Trophoblast cell (in vitro differentiated cells and primary cell): ENCODE data around the gene ZNF774.
A peak's percentile ranks its signal among the peaks of the same experiment; 100 is the strongest.

Source experiments
- DNase-seq, 2 donors: peaks; one replicate each; pipeline ENCODE4 v3.0.0-alpha.2; 2016
- H2AFZ ChIP-seq: 2 replicates; pipeline ENCODE4 v1.6.1; 2013; ENCODE audit warnings: low read length, moderate library complexity, mild to moderate bottlenecking; ENCODE audit not compliant: insufficient read depth, poor library complexity
- H2AK5ac ChIP-seq: 2 replicates; pipeline ENCODE4 v1.6.1; 2013; ENCODE audit warnings: mild to moderate bottlenecking, low read length
- H2BK120ac ChIP-seq: 2 replicates; pipeline ENCODE4 v1.6.1; 2013; ENCODE audit warnings: low read length, mild to moderate bottlenecking, moderate library complexity; ENCODE audit not compliant: insufficient read depth, poor library complexity
- H2BK12ac ChIP-seq: 2 replicates; pipeline ENCODE4 v1.6.1; 2013; ENCODE audit warnings: mild to moderate bottlenecking, low read length, moderate library complexity
- H2BK5ac ChIP-seq: 2 replicates; pipeline ENCODE4 v1.6.1; 2013; ENCODE audit warnings: low read length, low read depth, moderate library complexity, mild to moderate bottlenecking; ENCODE audit not compliant: poor library complexity
- H3K14ac ChIP-seq: 2 replicates; pipeline ENCODE4 v1.6.1; 2013; ENCODE audit warnings: mild to moderate bottlenecking, low read length
- H3K18ac ChIP-seq: 2 replicates; pipeline ENCODE4 v1.6.1; 2013; ENCODE audit warnings: mild to moderate bottlenecking, low read length
- H3K23ac ChIP-seq: 2 replicates; pipeline ENCODE4 v1.6.1; 2013; ENCODE audit warnings: low read length
- H3K27ac ChIP-seq: 2 replicates; pipeline ENCODE4 v1.5.1; 2013; ENCODE audit warnings: low read depth, mild to moderate bottlenecking, inconsistent platforms, low read length, moderate library complexity
- H3K27me3 ChIP-seq: 2 replicates; pipeline ENCODE4 v1.6.1; 2013; ENCODE audit warnings: inconsistent platforms, mild to moderate bottlenecking, low read length, moderate library complexity; ENCODE audit not compliant: insufficient read depth
- H3K36me3 ChIP-seq, 2 experiments: 1 replicate in 1 of 2; 2 replicates in 1 of 2; pipeline ENCODE4 v1.6.1; 2013; ENCODE audit warnings: low read length in 2 of 2, mild to moderate bottlenecking in 2 of 2, moderate library complexity in 1 of 2; ENCODE audit not compliant: insufficient read depth in 2 of 2, control insufficient read depth in 1 of 2
- H3K4ac ChIP-seq: 2 replicates; pipeline ENCODE4 v1.6.1; 2013; ENCODE audit warnings: low read depth, mild to moderate bottlenecking, low read length, moderate library complexity
- H3K4me1 ChIP-seq, 2 experiments: 1 replicate in 1 of 2; 2 replicates in 1 of 2; pipeline ENCODE4 v1.6.1; 2013; ENCODE audit warnings: low read length in 2 of 2, mild to moderate bottlenecking in 2 of 2, moderate library complexity in 1 of 2; ENCODE audit not compliant: insufficient read depth in 2 of 2, control insufficient read depth in 1 of 2
- H3K4me2 ChIP-seq: 2 replicates; pipeline ENCODE4 v1.6.1; 2013; ENCODE audit warnings: inconsistent platforms, mild to moderate bottlenecking, low read length, moderate library complexity
- H3K4me3 ChIP-seq: 2 replicates; pipeline ENCODE4 v1.5.1; 2013; ENCODE audit warnings: mild to moderate bottlenecking, low read depth, low read length, inconsistent platforms
- H3K79me1 ChIP-seq: one replicate; pipeline ENCODE4 v1.6.1; 2013; ENCODE audit warnings: low read length
- H3K79me2 ChIP-seq: 2 replicates; pipeline ENCODE4 v1.6.1; 2013; ENCODE audit warnings: low read length, mild to moderate bottlenecking; ENCODE audit not compliant: control insufficient read depth, insufficient read depth, poor library complexity
- H3K9ac ChIP-seq: 2 replicates; pipeline ENCODE4 v1.6.1; 2013; ENCODE audit warnings: mild to moderate bottlenecking, low read length
- H3K9me3 ChIP-seq: 2 replicates; pipeline ENCODE4 v1.6.1; 2013; ENCODE audit warnings: low read depth, mild to moderate bottlenecking, control low read depth, inconsistent platforms, low read length; ENCODE audit not compliant: insufficient read depth
- H4K12ac ChIP-seq: 2 replicates; pipeline ENCODE4 v1.6.1; 2013; ENCODE audit warnings: low read depth, mild to moderate bottlenecking, low read length, moderate library complexity
- H4K8ac ChIP-seq: 2 replicates; pipeline ENCODE4 v1.6.1; 2013; ENCODE audit warnings: low read depth, mild to moderate bottlenecking, low read length, moderate library complexity
- H4K91ac ChIP-seq: one replicate; pipeline ENCODE4 v1.6.1; 2013; ENCODE audit warnings: low read depth, mild to moderate bottlenecking, low read length, moderate library complexity
- WGBS: extraction: QIAGEN DNeasy Blood & Tissue Kit; methylation state at CpG from one replicate; pipeline ENCODE4 v1.1.7; 2013; ENCODE audit warnings: missing lambda C conversion rate; ENCODE audit not compliant: insufficient read length, insufficient coverage; ENCODE audit errors: extremely low coverage; 5-methylcytosine and 5-hydroxymethylcytosine counted together

The ZNF774 gene

DNA sequence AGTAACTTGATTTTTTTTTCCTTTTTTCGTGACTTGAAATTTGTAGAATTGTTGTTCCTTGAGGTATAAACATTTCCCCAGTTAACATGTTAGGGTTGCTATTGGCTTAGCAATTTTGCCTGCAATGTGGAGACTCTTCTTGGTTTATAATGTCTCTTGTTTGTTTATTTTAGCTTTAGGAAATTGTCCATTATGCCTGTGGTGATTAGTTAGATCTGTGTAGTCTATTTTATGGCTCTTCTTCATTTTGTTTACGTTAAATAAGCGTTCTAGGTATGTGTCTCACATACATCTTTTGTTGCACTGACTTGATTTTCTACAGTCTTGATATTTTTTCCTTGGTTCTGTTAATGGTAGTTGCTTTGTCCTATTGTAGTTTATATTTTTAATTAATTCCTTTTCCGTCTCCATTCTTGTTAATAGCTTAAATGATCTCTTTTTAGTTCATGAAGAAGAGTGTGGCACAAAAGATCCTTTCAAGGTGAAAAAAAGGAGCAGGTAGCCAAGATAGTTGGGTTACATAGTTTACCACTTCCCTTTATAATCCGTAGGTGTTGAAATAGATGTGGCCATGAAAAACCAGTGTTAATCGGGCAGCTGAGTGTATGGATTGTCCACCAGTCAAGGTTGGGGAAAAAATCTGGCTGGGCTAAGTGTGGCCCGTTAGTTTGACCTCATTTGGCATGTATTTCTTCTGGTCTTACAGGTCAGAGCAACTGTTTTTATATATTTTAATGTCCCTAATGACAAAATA is 48.1 kb downstream of the ZNF774 start:
- no peak overlapping the region for H4K8ac ChIP-seq
- peaks cover 12% of the 10 kb centered on the region for H3K79me2 ChIP-seq
- H3K4me2 ChIP-seq, result peak overlapping the region; percentile 61
- H3K4me3 ChIP-seq, result no peak overlapping the region
- WGBS, result no CpG with 5 or more reads among the region's 7 CpGs
- H2AK5ac ChIP-seq, result no peak overlapping the region
- H3K4ac ChIP-seq, result peak overlapping the region; percentile 92
- H3K9ac ChIP-seq, result no peak overlapping the region
- H3K36me3 ChIP-seq, result peaks cover 0 to 10% of the 10 kb centered on the region in 2 experiments
- H4K91ac ChIP-seq, result no peak overlapping the region
- no peaks in the 10 kb centered on the region for H3K9me3 ChIP-seq
- no peak overlapping the region for H2AFZ ChIP-seq
- peak overlapping the region; percentile 83 for H2BK12ac ChIP-seq
- H3K4me1 ChIP-seq, result peaks cover 9 to 18% of the 10 kb centered on the region in 2 experiments
- H3K18ac ChIP-seq, result no peak overlapping the region
- H3K23ac ChIP-seq, result no peak overlapping the region
- H2BK120ac ChIP-seq, result no peak overlapping the region
- peak overlapping the region; percentile 86 for H2BK5ac ChIP-seq
- peaks cover 7% of the 10 kb centered on the region for H3K79me1 ChIP-seq
- no peak for DNase-seq
- H4K12ac ChIP-seq, result no peak overlapping the region
- no peaks in the 10 kb centered on the region for H3K27me3 ChIP-seq
- peak overlapping the region; percentile 68 for H3K27ac ChIP-seq
- no peak overlapping the region for H3K14ac ChIP-seq

DNA sequence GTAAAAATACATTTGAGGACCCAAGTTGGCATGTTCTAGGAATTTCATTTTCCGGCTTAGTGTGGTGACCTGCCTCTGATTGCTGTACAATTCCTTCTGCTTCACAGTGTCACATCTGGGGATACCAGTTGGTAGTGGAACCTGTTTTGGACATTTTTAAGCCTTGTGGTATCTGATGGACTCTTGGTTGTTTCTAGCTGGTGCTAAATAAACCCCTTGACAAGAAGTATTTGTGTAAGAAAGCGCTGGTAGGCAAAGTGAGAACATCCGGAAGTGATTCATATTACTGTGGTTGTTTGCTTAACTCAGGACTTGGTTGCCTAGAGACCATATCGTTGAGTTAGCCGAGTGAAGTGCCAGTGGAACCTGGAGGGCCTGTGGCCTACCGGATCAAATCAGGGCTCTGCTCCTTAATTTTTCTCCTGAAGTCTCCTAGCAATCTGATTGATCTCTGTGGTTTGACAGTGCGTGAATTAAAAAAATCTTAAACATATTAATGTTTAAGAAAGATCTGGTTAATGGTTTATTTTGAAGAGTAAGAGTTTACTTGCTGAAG is 48.8 kb downstream of the ZNF774 start:
- H3K4me3 ChIP-seq, result no peak overlapping the region
- H4K8ac ChIP-seq, result no peak overlapping the region
- peak overlapping the region; percentile 61 for H3K4me2 ChIP-seq
- no peak overlapping the region for H3K18ac ChIP-seq
- H3K23ac ChIP-seq, result no peak overlapping the region
- H2BK5ac ChIP-seq, result peak overlapping the region; percentile 86
- H3K79me2 ChIP-seq, result peaks cover 11% of the 10 kb centered on the region
- no peak overlapping the region for H2BK12ac ChIP-seq
- no peak overlapping the region for H3K14ac ChIP-seq
- no CpG with 5 or more reads among the region's 7 CpGs for WGBS
- H3K27ac ChIP-seq, result peak overlapping the region; percentile 68
- H4K91ac ChIP-seq, result no peak overlapping the region
- no peak overlapping the region for H2AK5ac ChIP-seq
- H3K36me3 ChIP-seq, result peaks cover 0 to 8% of the 10 kb centered on the region in 2 experiments
- H2AFZ ChIP-seq, result no peak overlapping the region
- H3K79me1 ChIP-seq, result peaks cover 7% of the 10 kb centered on the region
- H3K4me1 ChIP-seq, result peaks cover 4 to 15% of the 10 kb centered on the region in 2 experiments
- no peak overlapping the region for H3K9ac ChIP-seq
- H2BK120ac ChIP-seq, result no peak overlapping the region
- peak overlapping the region; percentile 92 for H3K4ac ChIP-seq
- no peak overlapping the region for H4K12ac ChIP-seq
- no peaks in the 10 kb centered on the region for H3K9me3 ChIP-seq
- DNase-seq, result peak; percentile 88 to 98
- H3K27me3 ChIP-seq, result no peaks in the 10 kb centered on the region

DNA sequence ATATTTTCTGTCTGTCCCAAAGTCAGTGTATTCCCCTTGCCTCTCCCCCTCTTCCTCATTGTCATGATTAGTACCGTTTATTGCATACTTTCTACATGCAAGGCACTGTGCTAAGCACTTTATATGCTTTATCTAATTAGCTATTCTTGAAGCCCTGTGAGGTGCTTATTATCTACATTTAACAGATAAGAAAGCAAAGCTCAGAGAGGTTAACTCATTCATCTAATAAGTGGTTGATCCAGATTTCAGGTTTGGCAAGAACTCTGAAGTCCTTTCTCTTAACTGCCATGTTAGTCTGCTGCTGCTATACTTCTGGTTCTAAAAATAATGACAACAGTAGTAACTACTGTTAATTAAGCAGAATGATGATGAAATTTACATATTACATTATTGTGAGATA is 49.4 kb downstream of the ZNF774 start:
- Histone ChIP-seq H4K8ac (no peak overlapping the region), H3K9me3 (no peaks in the 10 kb centered on the region), H2BK12ac (no peak overlapping the region), H3K14ac (no peak overlapping the region), H3K79me1 (peaks cover 7% of the 10 kb centered on the region), H3K4me1 (peaks cover 4 to 15% of the 10 kb centered on the region in 2 experiments), H3K4me2 (no peak overlapping the region), H2AFZ (no peak overlapping the region), H3K27me3 (no peaks in the 10 kb centered on the region), H3K36me3 (peaks cover 0 to 8% of the 10 kb centered on the region in 2 experiments), H4K12ac (no peak overlapping the region), H3K9ac (no peak overlapping the region), H3K27ac (peak overlapping the region; percentile 64), H3K4ac (peak overlapping the region; percentile 62), H2BK120ac (no peak overlapping the region), H2AK5ac (no peak overlapping the region), H3K79me2 (peaks cover 14% of the 10 kb centered on the region), H4K91ac (no peak overlapping the region), H3K23ac (no peak overlapping the region), H3K18ac (no peak overlapping the region), H3K4me3 (no peak overlapping the region), H2BK5ac (no peak overlapping the region)
- peak in 1 of 2 donors; percentile 70 for DNase-seq
- WGBS, result no CpG with 5 or more reads among the region's 1 CpG

- no peak overlapping the region for H3K18ac ChIP-seq
- peak overlapping the region; percentile 51 for H3K27ac ChIP-seq
- H3K79me1 ChIP-seq, result peaks cover 7% of the 10 kb centered on the region
- peak; percentile 43 to 71 for DNase-seq
- H3K27me3 ChIP-seq, result no peaks in the 10 kb centered on the region
- no peak overlapping the region for H3K9ac ChIP-seq
- peaks cover 0 to 8% of the 10 kb centered on the region in 2 experiments for H3K36me3 ChIP-seq
- H4K12ac ChIP-seq, result no peak overlapping the region
- H3K79me2 ChIP-seq, result peaks cover 17% of the 10 kb centered on the region
- H3K4ac ChIP-seq, result peak overlapping the region; percentile 96
- H2BK5ac ChIP-seq, result no peak overlapping the region
- no peak overlapping the region for H3K23ac ChIP-seq
- peaks cover 4 to 17% of the 10 kb centered on the region in 2 experiments for H3K4me1 ChIP-seq
- H3K14ac ChIP-seq, result no peak overlapping the region
- H4K91ac ChIP-seq, result no peak overlapping the region
- no peak overlapping the region for H2BK12ac ChIP-seq
- peak overlapping the region; percentile 13 for H3K4me2 ChIP-seq
- H3K4me3 ChIP-seq, result no peak overlapping the region
- no peak overlapping the region for H2BK120ac ChIP-seq
- H2AFZ ChIP-seq, result no peak overlapping the region
- H3K9me3 ChIP-seq, result no peaks in the 10 kb centered on the region
- no peak overlapping the region for H4K8ac ChIP-seq
- H2AK5ac ChIP-seq, result no peak overlapping the region
Observed at GRCh38 chr15:90402223-90402622, 50.1 kb downstream of the ZNF774 start.
